Fibroblast of pulmonary artery (primary cell): ENCODE data around the gene LIMCH1.

ENCODE experiments used
- DNase-seq: peaks from one replicate; pipeline ENCODE4 v3.0.0-alpha.2; 2010; ENCODE audit warnings: low read depth
- H3K4me3 ChIP-seq: replicated peaks from 2 replicates; pipeline ENCODE4 v1.5.1; 2011; ENCODE audit warnings: low read depth, mild to moderate bottlenecking, control low read depth, low read length, moderate library complexity
- CTCF ChIP-seq: IDR thresholded peaks from 2 replicates; pipeline ENCODE4 v1.5.1; 2011; ENCODE audit warnings: mild to moderate bottlenecking, control low read depth, low read length, inconsistent platforms; ENCODE audit errors: missing control alignments

LIMCH1 gene

GRCh38 chr4:41514169-41514568 lies 23.8 kb upstream of the LIMCH1 start:
- TF ChIP-seq CTCF, result no peak
- no peak overlapping the region for H3K4me3 ChIP-seq
- no peak for DNase-seq

- H3K4me3 ChIP-seq, result no peak overlapping the region
- no peak for TF ChIP-seq CTCF
- DNase-seq, result no peak
These were observed 23.0 kb upstream of the LIMCH1 start for GRCh38 chr4:41514766-41515481.

- H3K4me3 ChIP-seq, result no peak overlapping the region
- DNase-seq, result no peak
- no peak for TF ChIP-seq CTCF
These were observed 20.8 kb upstream of the LIMCH1 start for GRCh38 chr4:41517121-41517520.

- DNase-seq, result no peak
- no peak overlapping the region for H3K4me3 ChIP-seq
- TF ChIP-seq CTCF, result no peak
These were observed 20.2 kb upstream of the LIMCH1 start for GRCh38 chr4:41517747-41518146.

DNA sequence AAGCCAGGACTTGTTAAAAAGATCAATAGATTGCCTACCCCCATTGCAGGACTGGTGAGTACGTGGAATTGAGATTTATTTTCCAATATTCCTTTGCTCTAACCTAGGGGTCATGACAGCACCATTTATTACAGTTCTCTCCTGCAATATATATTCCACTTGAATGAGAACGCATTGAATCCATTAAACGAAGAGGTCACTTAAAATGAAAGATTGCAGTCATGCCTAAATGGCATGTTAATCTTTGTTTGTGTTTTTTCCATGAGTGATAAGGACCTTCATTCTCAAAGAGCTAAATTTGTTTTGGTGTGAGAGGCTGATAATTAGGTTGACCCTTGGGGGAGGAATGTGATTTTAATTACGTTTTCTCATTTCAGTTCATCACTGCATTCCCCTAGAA lies 13.5 kb upstream of the LIMCH1 start:
- no peak for DNase-seq
- TF ChIP-seq CTCF, result no peak
- H3K4me3 ChIP-seq, result no peak overlapping the region

GRCh38 chr4:41525129-41525528 lies 12.8 kb upstream of the LIMCH1 start:
- H3K4me3 ChIP-seq, result no peak overlapping the region
- DNase-seq, result peak; percentile 92
- TF ChIP-seq CTCF, result no peak

DNA sequence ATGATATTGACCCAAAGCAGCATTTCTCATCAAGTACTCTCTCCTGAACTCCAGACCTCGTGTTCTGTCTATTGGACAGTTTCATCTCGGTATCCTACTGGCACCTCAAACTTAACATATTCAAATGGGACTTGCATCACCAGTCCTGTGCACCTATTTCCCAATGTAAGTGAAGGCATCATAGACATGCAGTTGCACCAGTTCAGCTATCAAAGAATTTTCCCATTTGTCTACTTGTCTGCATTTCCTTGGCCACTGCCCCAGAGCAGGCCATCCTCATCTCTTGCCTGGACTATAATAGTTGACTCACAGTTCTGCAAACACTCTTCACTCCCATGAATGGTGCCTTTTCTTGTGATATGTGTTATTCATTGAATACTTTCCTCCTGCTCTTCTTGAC lies 11.3 kb upstream of the LIMCH1 start:
- no peak overlapping the region for H3K4me3 ChIP-seq
- no peak for DNase-seq
- TF ChIP-seq CTCF, result no peak
